GM18909 (cell line): Measurements from ENCODE around the gene TMEM132A.

Experiments used
- ATAC-seq: cut with Tn5 transposase; IDR thresholded peaks from one replicate; pipeline ENCODE4 v1.9.1; 2021; ENCODE audit warnings: mild to moderate bottlenecking; ENCODE audit not compliant: unreplicated experiment, poor library complexity

Gene TMEM132A

GRCh38 chr11:60935676-60936442 lies 11.6 kb downstream of the TMEM132A start:
- no peak for ATAC-seq

GRCh38 chr11:60936467-60937143 lies 12.3 kb downstream of the TMEM132A start:
- no peak for ATAC-seq

- no peak for ATAC-seq
Observed at GRCh38 chr11:60937144-60937527, 12.9 kb downstream of the TMEM132A start.

DNA sequence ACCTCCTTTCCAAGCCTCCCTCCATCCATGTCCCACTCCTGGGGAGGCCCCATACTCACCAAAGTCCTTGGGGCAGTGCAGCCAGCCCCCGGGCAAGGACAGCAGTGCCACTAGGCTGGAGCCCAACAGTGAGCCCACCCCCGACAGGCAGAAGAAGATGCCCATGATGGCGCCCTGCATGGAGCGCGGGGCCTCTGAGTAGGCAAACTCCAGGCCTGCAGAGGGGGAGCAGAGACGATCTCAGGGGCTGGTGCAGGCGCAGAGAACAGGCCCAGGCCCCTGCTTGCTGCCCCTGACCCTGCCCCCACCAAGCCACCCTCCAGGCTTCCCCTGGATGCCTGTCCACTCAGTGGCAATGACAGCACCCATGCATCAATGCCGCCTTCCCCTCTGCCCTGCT lies 13.6 kb downstream of the TMEM132A start:
- ATAC-seq: no peak

GRCh38 chr11:60938500-60938899 lies 14.2 kb downstream of the TMEM132A start:
- ATAC-seq: no peak

DNA sequence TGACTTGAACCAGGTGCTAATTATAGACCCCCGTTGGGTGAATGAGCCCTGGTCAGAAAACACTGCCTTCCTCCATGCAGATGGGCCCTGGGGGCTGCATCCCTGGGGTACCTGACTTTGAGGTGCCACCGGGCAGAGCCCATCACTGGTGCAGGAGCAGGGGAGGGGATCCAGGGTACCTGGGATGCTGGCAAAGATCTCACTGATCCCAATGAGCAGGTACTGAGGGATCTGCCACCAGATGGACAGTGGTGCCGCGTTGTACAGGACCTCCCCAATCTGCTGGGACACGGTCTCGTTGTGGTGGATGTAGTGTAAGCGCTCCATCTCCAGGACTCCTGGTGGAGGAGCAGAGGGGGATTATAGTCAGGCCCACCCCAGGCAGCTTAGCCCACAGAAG lies 15.0 kb downstream of the TMEM132A start:
- ATAC-seq: no peak

- no peak for ATAC-seq
Observed at GRCh38 chr11:60939855-60940254, 15.6 kb downstream of the TMEM132A start.

- ATAC-seq: no peak
Observed at GRCh38 chr11:60941371-60942119, 17.3 kb downstream of the TMEM132A start.

- ATAC-seq: no peak
Observed at GRCh38 chr11:60942219-60942618, 18.0 kb downstream of the TMEM132A start.

DNA sequence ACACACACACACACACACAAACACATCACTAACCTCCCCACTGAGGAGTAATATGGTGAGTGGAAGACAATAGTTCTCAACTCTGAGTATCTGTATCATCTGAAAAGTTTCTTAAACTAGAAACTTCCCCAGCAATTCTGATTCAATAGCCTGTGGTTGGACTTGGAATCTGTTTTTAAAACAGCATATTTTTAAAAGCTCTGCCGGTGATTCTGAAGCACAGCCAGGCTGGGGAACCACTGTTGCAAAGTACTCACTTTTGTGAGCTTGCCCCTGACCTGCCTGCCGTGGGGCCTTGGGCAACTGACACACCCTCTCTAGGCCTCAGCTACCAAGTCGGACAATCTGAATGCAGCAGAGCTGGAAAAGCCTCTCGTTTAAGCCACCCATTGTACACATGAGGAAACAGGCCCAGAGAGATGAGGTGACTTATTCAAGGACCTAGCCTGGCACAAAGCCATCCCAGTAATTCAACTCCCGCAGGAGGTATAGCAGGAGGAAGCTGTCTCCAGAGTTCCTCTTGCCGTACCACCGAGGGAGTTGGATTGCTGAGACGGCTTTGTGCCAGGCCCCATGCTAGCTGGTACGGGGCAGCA lies 18.8 kb downstream of the TMEM132A start:
- no peak for ATAC-seq

- no peak for ATAC-seq
Observed at GRCh38 chr11:60944490-60945294, 20.4 kb downstream of the TMEM132A start.

DNA sequence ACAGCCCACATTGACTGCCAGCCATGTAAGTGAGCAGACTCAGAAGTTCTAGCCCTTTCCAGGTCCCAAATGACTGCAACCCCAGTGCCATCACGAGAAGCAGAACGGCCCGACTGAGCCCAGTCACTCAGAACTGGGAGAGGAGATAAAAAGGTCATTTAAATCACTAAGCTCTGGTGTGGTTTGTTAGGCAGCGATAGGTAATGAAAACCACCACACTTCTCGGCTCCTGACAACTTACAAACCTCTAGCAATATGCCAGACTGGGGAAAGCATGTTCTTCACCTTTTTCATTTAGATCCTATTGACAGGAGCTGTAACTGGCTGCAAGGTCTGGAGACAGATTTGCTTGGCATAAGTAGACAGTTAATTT lies 21.0 kb downstream of the TMEM132A start:
- ATAC-seq: no peak

GRCh38 chr11:60946601-60947264 lies 22.5 kb downstream of the TMEM132A start:
- no peak for ATAC-seq

DNA sequence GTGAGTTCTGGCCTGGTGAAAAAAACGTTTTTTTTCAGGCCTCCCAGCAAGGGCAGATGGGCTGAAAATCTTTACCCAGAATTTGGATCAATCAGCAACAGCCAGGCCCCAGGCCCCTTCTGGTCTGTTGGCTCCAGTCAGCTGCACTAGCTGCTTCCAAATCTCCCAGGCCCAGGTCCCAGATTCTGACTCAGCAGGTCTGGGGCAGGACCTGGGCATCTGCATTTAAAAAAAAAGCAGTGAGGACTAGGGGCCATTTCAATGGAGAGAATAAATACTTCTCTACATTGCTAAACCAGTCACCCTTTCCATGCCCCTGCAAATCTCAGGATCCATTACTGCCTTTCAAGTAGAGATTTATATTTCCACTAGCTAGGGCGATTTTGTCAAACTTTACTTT lies 23.4 kb downstream of the TMEM132A start:
- ATAC-seq: no peak

- no peak for ATAC-seq
Observed at GRCh38 chr11:60948250-60948649, 24.0 kb downstream of the TMEM132A start.

- no peak for ATAC-seq
Observed at GRCh38 chr11:60950024-60950423, 25.8 kb downstream of the TMEM132A start.

DNA sequence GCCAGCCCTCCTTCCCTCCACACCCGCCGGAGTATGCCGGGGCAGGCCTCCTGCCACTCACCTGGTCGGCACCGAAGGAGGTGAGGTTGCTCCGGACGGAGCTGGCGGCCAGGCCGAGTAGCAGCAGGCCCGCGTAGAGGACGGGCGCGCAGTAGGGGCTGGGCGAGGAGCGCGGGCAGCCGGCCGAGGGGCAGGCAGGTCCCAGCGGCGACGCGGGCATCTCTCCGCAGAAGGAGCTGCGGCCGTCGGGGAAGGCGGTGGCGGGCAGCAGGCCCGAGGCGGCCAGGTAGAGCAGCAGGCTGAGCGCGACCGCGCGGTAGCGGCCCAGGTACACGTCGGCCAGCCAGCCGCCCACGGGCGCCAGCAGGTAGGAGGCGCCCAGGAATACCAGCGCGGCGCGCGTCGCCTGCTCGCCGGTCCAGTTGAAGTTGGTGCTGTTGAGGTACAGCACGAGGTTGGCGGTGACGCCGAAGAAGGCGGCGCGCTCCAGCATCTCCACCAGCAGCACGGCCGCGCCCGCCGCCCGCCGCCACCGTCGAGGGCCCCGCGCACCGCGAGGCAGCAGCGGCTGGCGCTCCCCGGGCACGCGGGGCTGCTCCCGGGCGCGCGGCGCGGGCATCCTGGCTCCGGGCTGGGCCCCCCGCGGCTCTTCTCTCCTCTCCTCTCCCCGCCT lies 26.8 kb downstream of the TMEM132A start:
- ATAC-seq: no peak

GRCh38 chr11:60951606-60951903 lies 27.3 kb downstream of the TMEM132A start:
- ATAC-seq: no peak
